ENCODE results near the gene NOP9.

NOP9 gene

DNA sequence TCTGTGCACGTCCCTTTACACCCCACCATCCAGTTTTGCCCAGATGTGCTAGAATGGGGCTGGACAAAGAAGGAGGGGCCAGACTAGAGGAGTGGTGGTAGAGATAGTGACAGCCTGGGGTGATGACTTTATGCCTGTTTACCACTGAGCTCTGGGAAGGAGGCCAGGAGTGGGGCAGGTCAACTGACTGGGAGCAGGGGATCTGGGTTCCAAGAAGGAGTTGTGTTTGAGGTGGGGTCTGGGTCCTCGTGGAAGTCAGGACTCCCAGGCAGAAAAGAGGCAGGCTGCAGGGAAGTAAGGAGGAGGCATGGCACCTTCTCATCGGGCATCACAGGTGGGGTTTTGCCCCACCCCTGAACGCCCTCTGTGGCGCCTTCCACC, 10.6 kb downstream of the NOP9 start:
- no peaks in the 10 kb centered on the region for H3K9me3 ChIP-seq (ENCODE audit: severe bottlenecking)
- no peak overlapping the region for H3K4me3 ChIP-seq (ENCODE audit: low read depth, low read length)
- peaks cover 21% of the 10 kb centered on the region for H3K36me3 ChIP-seq
- DNase-seq, result no peak
- H3K27ac ChIP-seq, result no peak overlapping the region
- TF ChIP-seq, protein P1, sequence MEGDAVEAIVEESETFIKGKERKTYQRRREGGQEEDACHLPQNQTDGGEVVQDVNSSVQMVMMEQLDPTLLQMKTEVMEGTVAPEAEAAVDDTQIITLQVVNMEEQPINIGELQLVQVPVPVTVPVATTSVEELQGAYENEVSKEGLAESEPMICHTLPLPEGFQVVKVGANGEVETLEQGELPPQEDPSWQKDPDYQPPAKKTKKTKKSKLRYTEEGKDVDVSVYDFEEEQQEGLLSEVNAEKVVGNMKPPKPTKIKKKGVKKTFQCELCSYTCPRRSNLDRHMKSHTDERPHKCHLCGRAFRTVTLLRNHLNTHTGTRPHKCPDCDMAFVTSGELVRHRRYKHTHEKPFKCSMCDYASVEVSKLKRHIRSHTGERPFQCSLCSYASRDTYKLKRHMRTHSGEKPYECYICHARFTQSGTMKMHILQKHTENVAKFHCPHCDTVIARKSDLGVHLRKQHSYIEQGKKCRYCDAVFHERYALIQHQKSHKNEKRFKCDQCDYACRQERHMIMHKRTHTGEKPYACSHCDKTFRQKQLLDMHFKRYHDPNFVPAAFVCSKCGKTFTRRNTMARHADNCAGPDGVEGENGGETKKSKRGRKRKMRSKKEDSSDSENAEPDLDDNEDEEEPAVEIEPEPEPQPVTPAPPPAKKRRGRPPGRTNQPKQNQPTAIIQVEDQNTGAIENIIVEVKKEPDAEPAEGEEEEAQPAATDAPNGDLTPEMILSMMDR (IDR thresholded peaks at IDR 0.05; ENCODE audit: low read depth, low read length), result no peak
- H3K27me3 ChIP-seq (ENCODE audit: insufficient read depth, low read depth, severe bottlenecking), result no peaks in the 10 kb centered on the region

DNA sequence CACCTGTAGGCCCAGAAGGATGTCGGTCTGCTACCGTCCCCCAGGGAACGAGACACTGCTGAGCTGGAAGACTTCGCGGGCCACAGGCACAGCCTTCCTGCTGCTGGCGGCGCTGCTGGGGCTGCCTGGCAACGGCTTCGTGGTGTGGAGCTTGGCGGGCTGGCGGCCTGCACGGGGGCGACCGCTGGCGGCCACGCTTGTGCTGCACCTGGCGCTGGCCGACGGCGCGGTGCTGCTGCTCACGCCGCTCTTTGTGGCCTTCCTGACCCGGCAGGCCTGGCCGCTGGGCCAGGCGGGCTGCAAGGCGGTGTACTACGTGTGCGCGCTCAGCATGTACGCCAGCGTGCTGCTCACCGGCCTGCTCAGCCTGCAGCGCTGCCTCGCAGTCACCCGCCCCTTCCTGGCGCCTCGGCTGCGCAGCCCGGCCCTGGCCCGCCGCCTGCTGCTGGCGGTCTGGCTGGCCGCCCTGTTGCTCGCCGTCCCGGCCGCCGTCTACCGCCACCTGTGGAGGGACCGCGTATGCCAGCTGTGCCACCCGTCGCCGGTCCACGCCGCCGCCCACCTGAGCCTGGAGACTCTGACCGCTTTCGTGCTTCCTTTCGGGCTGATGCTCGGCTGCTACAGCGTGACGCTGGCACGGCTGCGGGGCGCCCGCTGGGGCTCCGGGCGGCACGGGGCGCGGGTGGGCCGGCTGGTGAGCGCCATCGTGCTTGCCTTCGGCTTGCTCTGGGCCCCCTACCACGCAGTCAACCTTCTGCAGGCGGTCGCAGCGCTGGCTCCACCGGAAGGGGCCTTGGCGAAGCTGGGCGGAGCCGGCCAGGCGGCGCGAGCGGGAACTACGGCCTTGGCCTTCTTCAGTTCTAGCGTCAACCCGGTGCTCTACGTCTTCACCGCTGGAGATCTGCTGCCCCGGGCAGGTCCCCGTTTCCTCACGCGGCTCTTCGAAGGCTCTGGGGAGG, 11.3 kb downstream of the NOP9 start, which contains the start of gene LTB4R:
Gene LTB4R, plus strand, starts transcription at position 857 of the 959 bp plus-strand sequence. CDS start 4,150 bp downstream, outside the sequence.
- no peak for DNase-seq
- Histone ChIP-seq H3K27ac (no peak within 1 kb of the TSS), H3K9me3 (ENCODE audit: severe bottlenecking) (no peaks in the 10 kb centered on the region), H3K36me3 (peaks cover 14% of the 10 kb centered on the region), H3K27me3 (ENCODE audit: insufficient read depth, low read depth, severe bottlenecking) (no peaks in the 10 kb centered on the region), H3K4me3 (ENCODE audit: low read depth, low read length) (no peak within 1 kb of the TSS)
- TF ChIP-seq, protein P1 (IDR thresholded peaks at IDR 0.05; ENCODE audit: low read depth, low read length), result no peak

DNA sequence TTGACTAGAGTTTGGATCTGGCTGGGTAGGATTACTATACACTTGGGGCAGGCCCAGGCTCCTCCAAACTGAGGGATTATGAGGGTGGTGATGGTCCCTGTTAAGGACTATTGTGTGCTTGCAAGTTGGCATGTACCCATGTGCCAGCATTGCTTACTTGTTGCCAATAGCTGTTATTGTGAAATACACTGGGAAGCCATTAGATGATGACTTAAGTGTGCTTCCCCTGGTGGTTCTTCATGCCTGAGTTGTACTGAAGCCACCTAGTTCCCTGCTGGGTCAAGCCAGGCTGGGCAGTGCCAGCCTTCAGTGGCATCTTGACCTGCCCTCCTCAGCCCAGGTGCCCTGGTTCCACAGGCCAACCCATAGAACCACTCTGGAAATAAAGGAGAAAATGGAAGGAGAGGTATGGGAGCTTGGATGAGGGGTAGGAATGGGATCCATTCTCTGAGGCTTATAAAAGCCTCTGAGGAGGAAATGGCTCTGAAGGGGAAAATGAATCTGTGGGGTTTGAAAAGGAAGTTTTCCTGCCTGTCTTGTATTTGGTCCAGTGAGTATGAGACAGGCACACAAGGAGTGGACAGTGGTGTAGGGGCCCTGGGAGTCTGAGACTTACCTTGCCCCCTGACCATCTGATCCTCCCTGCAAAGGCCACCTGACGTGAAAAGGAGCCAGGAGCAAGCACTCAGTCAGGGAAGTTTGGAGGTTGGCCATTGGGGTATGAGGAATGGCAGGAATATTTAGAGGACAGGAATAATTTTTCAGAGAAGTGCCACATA, 12.4 kb downstream of the NOP9 start:
- no peak overlapping the region for H3K27ac ChIP-seq
- H3K4me3 ChIP-seq (ENCODE audit: low read depth, low read length), result no peak overlapping the region
- H3K27me3 ChIP-seq (ENCODE audit: insufficient read depth, low read depth, severe bottlenecking), result no peaks in the 10 kb centered on the region
- peaks cover 9% of the 10 kb centered on the region for H3K36me3 ChIP-seq
- no peaks in the 10 kb centered on the region for H3K9me3 ChIP-seq (ENCODE audit: severe bottlenecking)
- DNase-seq, result no peak
- TF ChIP-seq, protein P1 (IDR thresholded peaks at IDR 0.05; ENCODE audit: low read depth, low read length), result no peak

DNA sequence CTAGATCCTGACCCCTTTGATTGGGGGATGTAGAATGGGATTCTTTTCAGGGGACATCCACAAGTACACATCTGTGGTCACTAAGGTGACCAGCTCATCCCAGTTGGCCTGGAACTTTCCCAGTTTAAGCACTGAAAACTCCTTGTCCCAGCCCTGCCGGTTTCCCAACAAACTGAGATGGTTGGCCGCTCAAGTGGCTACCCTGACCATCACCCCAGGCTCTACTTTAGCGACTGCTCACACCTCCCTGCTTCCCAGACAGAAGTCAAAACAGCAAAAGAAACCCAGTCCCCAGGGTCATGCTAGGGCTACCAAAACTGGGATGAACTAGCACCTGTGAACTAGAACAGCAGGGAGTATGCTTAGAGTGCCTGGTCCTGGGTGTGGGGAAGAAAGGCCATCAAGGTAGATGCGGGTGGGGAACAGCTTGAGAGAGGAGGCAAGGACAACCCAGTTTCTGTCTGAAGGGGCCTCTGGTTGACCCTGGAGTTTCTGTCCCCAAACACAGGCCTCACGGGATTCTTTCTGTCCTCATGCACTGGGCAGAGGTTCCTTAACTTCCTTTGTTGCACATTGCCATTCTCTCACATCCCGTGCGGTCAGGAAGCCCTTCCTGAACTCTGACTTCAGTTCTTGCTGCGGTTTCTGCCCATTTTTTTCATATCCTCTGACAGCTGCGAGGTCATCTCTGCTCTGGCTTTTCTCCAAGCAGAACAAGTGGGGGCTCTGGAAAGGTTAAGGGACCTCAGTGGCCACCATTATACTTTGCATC, 13.3 kb downstream of the NOP9 start:
- DNase-seq, result no peak
- TF ChIP-seq, protein P1 (IDR thresholded peaks at IDR 0.05; ENCODE audit: low read depth, low read length), result no peak
- no peaks in the 10 kb centered on the region for H3K9me3 ChIP-seq (ENCODE audit: severe bottlenecking)
- peaks cover 9% of the 10 kb centered on the region for H3K36me3 ChIP-seq
- H3K4me3 ChIP-seq (ENCODE audit: low read depth, low read length), result no peak overlapping the region
- H3K27me3 ChIP-seq (ENCODE audit: insufficient read depth, low read depth, severe bottlenecking), result no peaks in the 10 kb centered on the region
- no peak overlapping the region for H3K27ac ChIP-seq

DNA sequence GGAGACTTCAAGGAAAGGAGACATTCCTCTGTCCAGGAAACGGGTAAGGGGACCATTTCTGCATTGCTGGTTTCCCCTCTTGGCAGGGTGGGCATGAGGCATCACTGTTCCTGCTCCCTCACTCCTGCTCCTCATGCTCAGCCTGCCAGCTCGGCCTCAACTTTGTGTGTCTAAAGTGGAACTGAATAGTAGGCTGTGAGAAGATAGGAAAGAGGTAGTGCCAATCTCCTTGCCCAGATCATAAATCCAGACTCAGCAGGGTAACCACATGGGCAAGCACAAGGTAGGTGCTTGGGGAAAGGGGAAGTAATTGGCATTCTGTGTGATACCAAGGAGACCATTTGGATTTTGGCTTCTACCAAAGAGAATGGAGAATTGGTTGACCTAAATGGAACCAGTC, 14.3 kb downstream of the NOP9 start:
- TF ChIP-seq, protein P1 (IDR thresholded peaks at IDR 0.05; ENCODE audit: low read depth, low read length), result no peak
- H3K4me3 ChIP-seq (ENCODE audit: low read depth, low read length), result no peak overlapping the region
- H3K36me3 ChIP-seq, result peaks cover 4% of the 10 kb centered on the region
- no peaks in the 10 kb centered on the region for H3K27me3 ChIP-seq (ENCODE audit: insufficient read depth, low read depth, severe bottlenecking)
- no peaks in the 10 kb centered on the region for H3K9me3 ChIP-seq (ENCODE audit: severe bottlenecking)
- no peak for DNase-seq
- H3K27ac ChIP-seq, result no peak overlapping the region
